ENCODE data around the gene PCNT.

Gene PCNT

GRCh38 chr21:46486481-46487126 is 162.6 kb downstream of the PCNT start:
- no peak for DNase-seq

DNA sequence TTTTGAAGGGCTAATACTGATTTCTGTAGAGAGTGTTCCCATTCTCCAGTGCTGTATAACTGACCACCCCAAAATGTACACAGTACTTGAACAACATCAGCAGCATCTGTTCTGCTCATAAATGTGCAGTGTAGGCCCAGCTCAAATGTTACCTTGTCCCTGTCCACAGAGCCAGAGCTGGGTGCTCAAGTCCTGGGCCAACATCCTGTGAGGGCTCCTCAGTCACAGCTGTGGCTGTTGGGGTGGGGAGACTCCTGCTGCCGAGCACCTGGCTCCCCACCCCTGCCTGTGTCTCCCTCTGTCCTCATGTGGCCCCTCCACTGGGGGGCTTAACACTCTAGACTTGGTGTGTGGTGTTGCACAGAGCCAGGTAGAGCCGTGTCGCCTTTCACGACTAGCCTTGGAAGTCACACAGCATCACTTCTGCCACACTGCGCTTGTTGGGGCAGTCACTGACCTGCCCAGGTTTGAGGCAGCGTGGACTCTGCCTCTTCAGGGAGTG is 165.3 kb downstream of the PCNT start:
- no peak for DNase-seq

- no peak for DNase-seq
These were observed 165.8 kb downstream of the PCNT start for GRCh38 chr21:46489800-46490199.

DNA sequence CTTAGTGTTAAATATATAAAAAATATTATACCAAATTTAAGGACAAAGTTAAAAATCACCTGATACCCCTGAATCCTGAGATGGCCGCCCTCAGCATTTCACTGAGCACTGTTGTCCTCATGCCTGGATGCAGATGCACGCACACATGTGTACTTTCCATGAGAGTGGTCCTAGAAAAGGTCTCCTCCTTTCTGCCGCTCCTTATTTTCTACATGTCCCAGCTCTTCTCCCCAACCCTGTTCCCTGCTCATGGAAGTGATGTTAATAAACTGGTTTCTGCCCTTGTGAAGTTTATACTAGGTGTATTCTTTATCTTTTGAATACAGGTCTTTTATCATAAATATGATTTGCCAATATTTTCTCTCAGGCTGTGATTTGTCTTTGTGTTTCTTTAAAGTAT is 167.6 kb downstream of the PCNT start:
- no peak for DNase-seq

- no peak for DNase-seq
These were observed 168.9 kb downstream of the PCNT start for GRCh38 chr21:46492851-46493250.

DNA sequence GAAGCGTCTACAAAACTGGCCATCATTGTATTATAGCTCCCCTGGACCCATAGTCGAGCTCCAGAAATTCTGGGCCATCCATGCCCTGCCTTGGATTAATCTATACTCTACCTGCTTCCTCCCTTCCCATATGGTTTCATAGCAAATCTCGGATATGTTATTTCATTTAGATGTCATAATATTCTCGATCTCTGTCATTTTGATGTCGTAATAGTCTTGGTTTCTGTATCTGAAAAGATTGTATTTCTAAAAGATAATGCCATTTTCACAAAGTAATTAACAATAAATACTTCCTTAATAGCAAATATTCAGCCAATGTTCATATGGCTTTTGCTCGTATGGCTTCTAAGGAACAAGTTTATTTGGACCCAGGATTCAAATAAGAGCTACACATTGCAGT is 169.9 kb downstream of the PCNT start:
- no peak for DNase-seq
